Natural killer cell (primary cell): Measurements from ENCODE around the gene LYRM1. TPM values are rescaled to one million over a fixed set of nuclear protein-coding genes. Genes with fewer than 3 reads are reported as not detected.

Experiments used
- ATAC-seq, 3 donors: fragments of 150-1000 bp in 2 of 3; fragments of 200-7000 bp in 1 of 3; cut with Tn5 transposase; 1 replicate in 1 of 3; 2 replicates in 2 of 3; pipeline ENCODE4 v1.10.0; 2021; ENCODE audit warnings: mild to moderate bottlenecking in 2 of 3, moderate library complexity in 2 of 3
- DNase-seq, 2 donors: peaks; one replicate each; pipeline versions ENCODE4 v3.0.0 to v3.0.0-alpha.2; 2013 to 2021; ENCODE audit warnings: mixed read lengths in 1 of 2
- H3K27ac ChIP-seq: one replicate; pipeline ENCODE4 v1.5.1; 2013; ENCODE audit warnings: mild to moderate bottlenecking, low read length
- H3K27me3 ChIP-seq: one replicate; pipeline ENCODE4 v1.6.1; 2013; ENCODE audit warnings: low read length; ENCODE audit not compliant: control insufficient read depth, insufficient read depth
- H3K36me3 ChIP-seq: one replicate; pipeline ENCODE4 v1.6.1; 2013; ENCODE audit warnings: low read length; ENCODE audit not compliant: control insufficient read depth, insufficient read depth
- H3K4me1 ChIP-seq: one replicate; pipeline ENCODE4 v1.6.1; 2013; ENCODE audit warnings: low read length; ENCODE audit not compliant: control insufficient read depth, insufficient read depth
- H3K4me3 ChIP-seq: one replicate; pipeline ENCODE4 v1.5.1; 2013; ENCODE audit warnings: low read length
- H3K9me3 ChIP-seq: one replicate; pipeline ENCODE4 v1.6.1; 2013; ENCODE audit warnings: low read length; ENCODE audit not compliant: control insufficient read depth, insufficient read depth
- H3K27ac Mint-ChIP-seq, 2 donors: one replicate each; pipeline ENCODE4 v1.8.0; 2022; ENCODE audit warnings: mild to moderate bottlenecking in 2 of 2, mixed read lengths in 2 of 2, moderate library complexity in 1 of 2
- H3K27me3 Mint-ChIP-seq, 2 donors: one replicate each; pipeline ENCODE4 v1.8.0; 2022; ENCODE audit warnings: low read depth in 2 of 2, mixed read lengths in 2 of 2
- H3K36me3 Mint-ChIP-seq: one replicate; pipeline ENCODE4 v1.8.0; 2022; ENCODE audit warnings: mixed read lengths
- H3K4me1 Mint-ChIP-seq, 2 donors: one replicate each; pipeline ENCODE4 v1.8.0; 2022; ENCODE audit warnings: mixed read lengths in 2 of 2
- H3K4me3 Mint-ChIP-seq: one replicate; pipeline ENCODE4 v1.8.0; 2022; ENCODE audit warnings: mild to moderate bottlenecking, moderate library complexity, mixed read lengths
- H3K9me3 Mint-ChIP-seq, 2 donors: one replicate each; pipeline ENCODE4 v1.8.0; 2022; ENCODE audit warnings: mixed read lengths in 2 of 2
- WGBS: methylation state at CpG from one replicate; pipeline ENCODE4 v1.1.7; 2013; ENCODE audit warnings: missing lambda C conversion rate; ENCODE audit not compliant: insufficient coverage; 5-methylcytosine and 5-hydroxymethylcytosine counted together
- intact Hi-C: fragments of 100-400 bp; cut with micrococcal nuclease; formaldehyde crosslinking; loops from one replicate; pipeline ENCODE4 v1.14.2; 2022
- total RNA-seq, 4 donors: library from RNA; stranded (reverse); fragments of 120-200 nt in 1 of 4; gene quantifications; one replicate each; pipeline versions ENCODE4 v1.2.3 to v1.2.4, GENCODE V29; 2013 to 2022
- TF ChIP-seq, protein P1 (sequence below): fragments of 200-600 bp; IDR thresholded peaks from one replicate; pipeline ENCODE4 v1.8.0; 2022; ENCODE audit warnings: antibody characterized with exemption

The LYRM1 gene
- total RNA-seq, 3 donors from 2014 or later (not counting 1 experiment from before 2014, with no cell fraction given) = 15.3 to 25.7 (median 17.2) TPM

DNA sequence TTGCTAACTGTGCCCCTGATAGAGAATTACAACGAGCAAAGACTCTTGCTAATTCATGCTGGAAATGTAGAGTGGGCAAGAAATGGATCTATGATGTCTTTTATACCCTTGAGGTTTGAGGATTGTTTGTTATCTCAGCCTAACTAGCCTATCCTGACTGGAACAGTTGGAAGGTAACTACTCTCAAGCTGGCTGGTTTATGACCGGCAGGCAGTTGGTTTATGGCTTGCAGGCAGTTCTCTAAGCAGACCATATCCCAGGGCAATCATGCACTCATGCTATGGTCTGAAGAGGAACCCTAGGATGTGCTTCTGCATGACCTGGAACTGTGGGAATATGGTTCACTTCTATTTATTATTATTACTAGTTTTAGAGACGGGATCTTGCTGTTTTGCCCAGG, 49.1 kb downstream of the LYRM1 start:
- no peak for ATAC-seq
- WGBS = 90% methylated on average over 3 of the region's 3 CpGs

DNA sequence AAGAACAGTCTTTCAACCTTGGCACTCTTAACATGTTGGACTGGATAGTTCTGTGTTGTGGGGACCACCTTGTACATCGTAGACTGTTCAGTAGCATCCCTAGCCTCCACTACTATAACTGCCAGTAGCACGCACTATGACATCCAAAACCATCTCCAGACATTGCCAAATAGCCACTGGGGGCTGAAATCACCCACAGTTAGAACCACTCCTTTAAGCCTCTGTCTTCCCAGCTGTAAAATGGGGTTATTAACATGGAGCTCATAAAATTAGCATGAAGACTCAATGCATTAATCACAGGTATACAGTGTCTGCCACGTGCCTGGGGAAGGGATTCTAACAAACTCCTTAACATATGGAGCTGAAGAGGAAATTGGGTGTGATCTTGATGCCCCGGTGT, 49.7 kb downstream of the LYRM1 start:
- Histone ChIP-seq H3K9me3 (no peaks in the 10 kb centered on the region), H3K27ac (no peak overlapping the region), H3K36me3 (no peaks in the 10 kb centered on the region), H3K27me3 (no peaks in the 10 kb centered on the region), H3K4me3 (no peak overlapping the region), H3K4me1 (no peaks in the 10 kb centered on the region)
- WGBS = 77% methylated on average over 3 of the region's 4 CpGs
- intact Hi-C loops = no loop called here
- DNase-seq (no peak), ATAC-seq (no peak)
- Mint-ChIP-seq H3K36me3 (no peaks in the 10 kb centered on the region), H3K4me1 (no peaks in the 10 kb centered on the region), H3K27me3 (no peaks in the 10 kb centered on the region), H3K4me3 (no peak overlapping the region), H3K9me3 (no peaks in the 10 kb centered on the region), H3K27ac (no peak overlapping the region)
- TF ChIP-seq, protein P1, sequence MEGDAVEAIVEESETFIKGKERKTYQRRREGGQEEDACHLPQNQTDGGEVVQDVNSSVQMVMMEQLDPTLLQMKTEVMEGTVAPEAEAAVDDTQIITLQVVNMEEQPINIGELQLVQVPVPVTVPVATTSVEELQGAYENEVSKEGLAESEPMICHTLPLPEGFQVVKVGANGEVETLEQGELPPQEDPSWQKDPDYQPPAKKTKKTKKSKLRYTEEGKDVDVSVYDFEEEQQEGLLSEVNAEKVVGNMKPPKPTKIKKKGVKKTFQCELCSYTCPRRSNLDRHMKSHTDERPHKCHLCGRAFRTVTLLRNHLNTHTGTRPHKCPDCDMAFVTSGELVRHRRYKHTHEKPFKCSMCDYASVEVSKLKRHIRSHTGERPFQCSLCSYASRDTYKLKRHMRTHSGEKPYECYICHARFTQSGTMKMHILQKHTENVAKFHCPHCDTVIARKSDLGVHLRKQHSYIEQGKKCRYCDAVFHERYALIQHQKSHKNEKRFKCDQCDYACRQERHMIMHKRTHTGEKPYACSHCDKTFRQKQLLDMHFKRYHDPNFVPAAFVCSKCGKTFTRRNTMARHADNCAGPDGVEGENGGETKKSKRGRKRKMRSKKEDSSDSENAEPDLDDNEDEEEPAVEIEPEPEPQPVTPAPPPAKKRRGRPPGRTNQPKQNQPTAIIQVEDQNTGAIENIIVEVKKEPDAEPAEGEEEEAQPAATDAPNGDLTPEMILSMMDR = no peak

More for the DNA sequence above, 49.1 kb downstream of the LYRM1 start:
- H3K9me3 Mint-ChIP-seq = no peaks in the 10 kb centered on the region
- TF ChIP-seq, protein P1 = no peak
- H3K9me3 ChIP-seq = no peaks in the 10 kb centered on the region
- H3K4me1 ChIP-seq = no peaks in the 10 kb centered on the region
- H3K36me3 ChIP-seq = no peaks in the 10 kb centered on the region
- no peak overlapping the region for H3K4me3 Mint-ChIP-seq
- H3K4me3 ChIP-seq = no peak overlapping the region
- intact Hi-C loops = loop anchor here (5.0 kb wide), 1 partner anchor 97 kb away; no protein-coding TSS in a partner anchor
- no peaks in the 10 kb centered on the region for H3K27me3 Mint-ChIP-seq
- H3K27ac Mint-ChIP-seq = no peak overlapping the region
- DNase-seq = no peak
- no peaks in the 10 kb centered on the region for H3K27me3 ChIP-seq
- H3K27ac ChIP-seq = no peak overlapping the region
- H3K36me3 Mint-ChIP-seq = no peaks in the 10 kb centered on the region
- H3K4me1 Mint-ChIP-seq = no peaks in the 10 kb centered on the region

DNA sequence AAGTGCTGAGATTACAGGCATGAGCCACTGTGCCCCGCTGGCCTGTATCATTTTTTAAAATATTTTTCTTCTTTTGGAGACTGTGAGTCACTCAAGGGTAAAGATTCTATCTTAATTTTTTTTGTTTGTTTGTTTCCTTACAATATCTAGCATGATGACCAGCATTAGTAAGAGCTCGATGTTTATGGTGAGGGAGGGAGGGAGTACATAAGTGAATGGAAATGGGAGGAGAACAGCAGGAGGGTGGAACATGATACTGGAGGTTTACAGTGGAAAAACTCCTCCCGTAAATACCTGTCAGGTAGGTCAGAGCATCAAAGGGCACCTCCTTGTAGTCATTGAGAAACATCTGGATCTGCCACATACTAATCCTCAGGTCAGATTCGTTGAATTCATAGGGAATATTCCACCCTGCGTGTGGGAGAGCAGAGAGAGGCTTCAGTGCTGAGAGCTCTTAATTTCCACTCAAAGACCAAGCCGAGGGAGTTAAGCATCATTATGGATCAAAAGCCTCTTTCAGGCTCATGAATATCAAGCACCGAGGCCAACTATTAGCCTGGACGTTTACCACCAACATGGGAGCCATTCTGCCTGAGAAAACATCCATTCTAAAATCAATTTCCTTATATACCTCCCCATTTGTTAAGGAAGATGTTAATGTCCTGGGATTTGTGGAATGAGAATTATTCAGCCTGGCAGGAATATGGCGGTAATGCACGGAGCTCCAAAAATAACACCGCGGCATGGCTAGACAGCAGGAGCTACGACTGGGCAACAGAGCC, 51.8 kb downstream of the LYRM1 start:
- Mint-ChIP-seq H3K4me1 (no peaks in the 10 kb centered on the region), H3K36me3 (no peaks in the 10 kb centered on the region), H3K27ac (no peak overlapping the region), H3K27me3 (no peaks in the 10 kb centered on the region), H3K4me3 (no peak overlapping the region), H3K9me3 (no peaks in the 10 kb centered on the region)
- Histone ChIP-seq H3K4me1 (no peaks in the 10 kb centered on the region), H3K27me3 (no peaks in the 10 kb centered on the region), H3K9me3 (no peaks in the 10 kb centered on the region), H3K4me3 (no peak overlapping the region), H3K27ac (no peak overlapping the region), H3K36me3 (no peaks in the 10 kb centered on the region)
- TF ChIP-seq, protein P1 = no peak
- ATAC-seq (no peak), DNase-seq (no peak)
- WGBS = 90% methylated on average over 13 of the region's 13 CpGs
- intact Hi-C loops = no loop called here

DNA sequence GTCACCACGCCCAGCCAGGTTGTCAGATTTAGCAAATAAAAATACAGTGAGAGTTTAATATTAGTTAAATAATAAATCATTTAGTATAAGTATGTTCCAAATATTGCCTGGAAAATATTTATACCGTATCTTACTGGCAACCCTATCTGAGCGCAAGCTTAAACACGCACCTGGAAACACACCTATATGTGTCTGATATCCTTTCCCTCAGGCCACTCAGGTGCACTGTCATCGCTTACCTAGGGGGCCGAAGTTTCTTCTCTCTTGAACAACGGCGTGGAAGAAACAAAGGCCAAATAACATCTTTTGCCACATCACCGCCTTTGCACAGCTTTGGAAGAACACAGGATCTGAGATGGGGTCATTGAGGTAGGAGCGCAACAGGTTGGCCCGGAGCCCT, 54.0 kb downstream of the LYRM1 start:
- H3K4me1 ChIP-seq = no peaks in the 10 kb centered on the region
- ATAC-seq = no peak
- Mint-ChIP-seq H3K9me3 (no peaks in the 10 kb centered on the region), H3K27ac (no peak overlapping the region), H3K27me3 (peaks cover 0 to 2% of the 10 kb centered on the region in 2 donors), H3K4me1 (no peaks in the 10 kb centered on the region), H3K36me3 (no peaks in the 10 kb centered on the region), H3K4me3 (no peak overlapping the region)
- no peaks in the 10 kb centered on the region for H3K9me3 ChIP-seq
- no peak overlapping the region for H3K27ac ChIP-seq
- intact Hi-C loops = no loop called here
- DNase-seq = no peak
- TF ChIP-seq, protein P1 = no peak
- H3K4me3 ChIP-seq = no peak overlapping the region
- no peaks in the 10 kb centered on the region for H3K36me3 ChIP-seq
- 96% methylated on average over 10 of the region's 11 CpGs for WGBS
- H3K27me3 ChIP-seq = no peaks in the 10 kb centered on the region
